Transverse colon (tissue), 4 donors: ENCODE results near the gene CCT6B. TPM values are rescaled to one million over a fixed set of nuclear protein-coding genes. Genes with fewer than 3 reads are reported as not detected.
A peak's percentile ranks its signal among the peaks of the same experiment; 100 is the strongest.
"Not testable (repeated sequence)": the region's sequence is repeated elsewhere in the genome, so short reads cannot be mapped to it uniquely, and the experiment has no call there.

Source experiments
- DNase-seq: peaks from one replicate; pipeline ENCODE4 v3.0.0-alpha.2; 2019
- H3K27ac ChIP-seq, 4 donors: fragments of 200-600 bp; sonication (generic); 2 replicates each; pipeline ENCODE4 v1.5.1; 2016 to 2018; ENCODE audit warnings: inconsistent platforms in 4 of 4
- H3K27me3 ChIP-seq: fragments of 200-600 bp; sonication (generic); 2 replicates; pipeline ENCODE4 v1.5.1; 2017; ENCODE audit warnings: inconsistent platforms
- H3K36me3 ChIP-seq, 4 donors: fragments of 200-600 bp; sonication (generic); 2 replicates each; pipeline ENCODE4 v1.5.1; 2017 to 2019; ENCODE audit warnings: inconsistent platforms in 4 of 4
- H3K4me1 ChIP-seq, 4 donors: fragments of 200-600 bp; sonication (generic); 2 replicates each; pipeline ENCODE4 v1.5.1; 2017 to 2020; ENCODE audit warnings: inconsistent platforms in 4 of 4
- H3K4me3 ChIP-seq, 4 donors: fragments of 200-600 bp; sonication (generic); 1 replicate in 1 of 4; 2 replicates in 3 of 4; pipeline versions ENCODE4 v1.5.1 to v1.6.1; 2017 to 2019; ENCODE audit warnings: inconsistent platforms in 4 of 4
- H3K9me3 ChIP-seq, 2 donors: fragments of 200-600 bp; sonication (generic); 2 replicates each; pipeline ENCODE4 v1.5.1; 2017 to 2019; ENCODE audit warnings: inconsistent platforms in 2 of 2
- CTCF ChIP-seq, 5 experiments: fragments of 200-600 bp in 3 of 5; fragments of 450-650 bp in 2 of 5; sonication (generic) in 3 of 5; IDR thresholded peaks; 1 replicate in 2 of 5; 2 replicates in 3 of 5; pipeline ENCODE4 v1.5.1; 2016 to 2017; ENCODE audit warnings: antibody characterized with exemption in 5 of 5, inconsistent platforms in 3 of 5, mild to moderate bottlenecking in 2 of 5, moderate library complexity in 1 of 5
- EP300 ChIP-seq: sonication (generic); formaldehyde crosslinking; IDR thresholded peaks from one replicate; pipeline ENCODE4 v1.6.1; 2017; ENCODE audit warnings: antibody characterized with exemption, low read depth
- POLR2A ChIP-seq: fragments of 450-650 bp; IDR thresholded peaks from one replicate; pipeline ENCODE4 v1.6.1; 2016; ENCODE audit warnings: antibody characterized with exemption, mild to moderate bottlenecking, moderate library complexity
- POLR2AphosphoS5 ChIP-seq, 3 donors: sonication (generic); formaldehyde crosslinking; IDR thresholded peaks; one replicate each; pipeline ENCODE4 v1.6.1; 2016; ENCODE audit warnings: antibody characterized with exemption in 3 of 3
- WGBS, 2 donors: methylation state at CpG; one replicate each; pipeline ENCODE4 v1.1.5; 2018; ENCODE audit warnings: low coverage in 1 of 2; 5-methylcytosine and 5-hydroxymethylcytosine counted together
- in situ Hi-C, 4 donors: fragments of 200-750 bp; cut with MboI; loops; one replicate each; pipeline versions ENCODE4 v1.15.0 to v1.15.1; 2017; ENCODE audit warnings: low sequenced_read_pairs in 3 of 4, low pct_ligation_motif_present in 1 of 4, low pct_unique_long_range_greater_than_20kb in 1 of 4
- intact Hi-C: fragments of 100-400 bp; cut with DNase I; formaldehyde crosslinking; loops from one replicate; pipeline ENCODE4 v1.15.1; 2023; ENCODE audit warnings: low total_unique reads
- total RNA-seq, 4 donors: library from RNA; depleted of rRNA; stranded (reverse); fragments of >200 nt; gene quantifications; one replicate each; pipeline ENCODE4 v1.1.0, GENCODE V29; 2016

The CCT6B gene
- total RNA-seq, 4 donors from 2014 or later, result 0.96 to 1.9 TPM; not detected in 2

- 95% methylated on average over 4 of the region's 4 CpGs; no CpG with 5 or more reads in 1 of the 2 donors for WGBS, 2 donors
- Histone ChIP-seq H3K4me3 (no peak overlapping the region), H3K4me1 (peaks cover 0 to 6% (median 2%) of the 10 kb centered on the region in 4 donors), H3K27me3 (no peaks in the 10 kb centered on the region), H3K27ac (no peak overlapping the region), H3K9me3 (no peaks in the 10 kb centered on the region), H3K36me3 (peaks cover 0 to 16% (median 0%) of the 10 kb centered on the region in 4 donors)
- intact Hi-C loops (no loop called here), in situ Hi-C loops (loop anchor here in 1 of 4 donors (10.0 kb wide), 1 partner anchor 58 kb away; the partner anchor contains the start of gene RFFL)
- TF ChIP-seq POLR2AphosphoS5 (IDR thresholded peaks at IDR 0.05) (peak in 1 of 3 donors; percentile 5), EP300 (no peak)
- DNase-seq, result no peak
These were observed 45.1 kb upstream of the CCT6B start for GRCh38 chr17:35006345-35006744.

- Histone ChIP-seq H3K9me3 (no peaks in the 10 kb centered on the region), H3K4me1 (peaks cover 0 to 8% (median 2%) of the 10 kb centered on the region in 4 donors), H3K27me3 (no peaks in the 10 kb centered on the region), H3K4me3 (no peak overlapping the region), H3K36me3 (peaks cover 0 to 7% (median 0%) of the 10 kb centered on the region in 4 donors), H3K27ac (peak overlapping the region in 2 of 4 donors; percentile 51 to 52)
- in situ Hi-C loops (loop anchor here in 1 of 4 donors (10.0 kb wide), 1 partner anchor 61 kb away; the partner anchor contains the start of gene RFFL), intact Hi-C loops (no loop called here)
- no peak for DNase-seq
- 93% methylated on average over 4 of the region's 4 CpGs; no CpG with 5 or more reads in 1 of the 2 donors for WGBS, 2 donors
- no peak for TF ChIP-seq POLR2A
- TF ChIP-seq EP300, result no peak
- no peak for TF ChIP-seq POLR2AphosphoS5 (IDR thresholded peaks at IDR 0.05)
- no peak for TF ChIP-seq CTCF (IDR thresholded peaks at IDR 0.05)
These were observed 42.5 kb upstream of the CCT6B start for GRCh38 chr17:35003778-35004177.

- H3K9me3 ChIP-seq, result no peaks in the 10 kb centered on the region
- no peaks in the 10 kb centered on the region for H3K27me3 ChIP-seq
- TF ChIP-seq EP300, result no peak
- TF ChIP-seq POLR2AphosphoS5 (IDR thresholded peaks at IDR 0.05), result peak in 1 of 3 donors; percentile 41
- no peak for TF ChIP-seq CTCF (IDR thresholded peaks at IDR 0.05)
- H3K36me3 ChIP-seq, result peaks cover 0 to 7% (median 0%) of the 10 kb centered on the region in 4 donors
- peak overlapping the region in 3 of 4 donors; percentile 51 to 55 (median 52) for H3K27ac ChIP-seq
- in situ Hi-C loops, result loop anchor here in 1 of 4 donors (10.0 kb wide), 1 partner anchor 62 kb away; the partner anchor contains the start of gene RFFL
- intact Hi-C loops, result no loop called here
- H3K4me1 ChIP-seq, result peaks cover 0 to 16% (median 2%) of the 10 kb centered on the region in 4 donors
- H3K4me3 ChIP-seq, result no peak overlapping the region
- 77 to 85% methylated on average over 13 to 15 of the region's 15 CpGs for WGBS, 2 donors
- DNase-seq, result no peak
These were observed 41.8 kb upstream of the CCT6B start for GRCh38 chr17:35002876-35003551.

GRCh38 chr17:35001549-35001948, 40.3 kb upstream of the CCT6B start:
- in situ Hi-C loops (loop anchor here in 1 of 4 donors (10.0 kb wide), 1 partner anchor 63 kb away; the partner anchor contains the start of gene RFFL), intact Hi-C loops (no loop called here)
- Histone ChIP-seq H3K4me3 (no peak overlapping the region), H3K9me3 (no peaks in the 10 kb centered on the region), H3K27me3 (no peaks in the 10 kb centered on the region), H3K27ac (peak overlapping the region; percentile 7 to 55 (median 52)), H3K4me1 (peaks cover 0 to 29% (median 5%) of the 10 kb centered on the region in 4 donors), H3K36me3 (peaks cover 0 to 8% (median 0%) of the 10 kb centered on the region in 4 donors)
- WGBS, 2 donors, result 83% methylated on average over 2 of the region's 2 CpGs; no CpG with 5 or more reads in 1 of the 2 donors
- TF ChIP-seq CTCF (IDR thresholded peaks at IDR 0.05) (no peak), POLR2A (no peak), EP300 (no peak), POLR2AphosphoS5 (IDR thresholded peaks at IDR 0.05) (no peak)
- DNase-seq, result no peak

GRCh38 chr17:35000965-35001364, 39.7 kb upstream of the CCT6B start:
- H3K9me3 ChIP-seq, H3K27me3 ChIP-seq, intact Hi-C loops, DNase-seq, H3K4me3 ChIP-seq: not testable (repeated sequence)
- Histone ChIP-seq H3K4me1 (peaks cover 0 to 31% (median 5%) of the 10 kb centered on the region in 4 donors), H3K36me3 (peaks cover 0 to 13% (median 0%) of the 10 kb centered on the region in 4 donors), H3K27ac (peak overlapping the region in 3 of 4 donors; percentile 51 to 55 (median 52))
- in situ Hi-C loops, result loop anchor here in 1 of 4 donors (10.0 kb wide), 1 partner anchor 64 kb away; the partner anchor contains the start of gene RFFL
- WGBS, 2 donors, result 94% methylated on average over 14 of the region's 14 CpGs; no CpG with 5 or more reads in 1 of the 2 donors
